ENCODE data around the gene SLC15A4. TPM values are rescaled to one million over a fixed set of nuclear protein-coding genes. Genes with fewer than 3 reads are reported as not detected.
"Not testable (repeated sequence)": the region's sequence is repeated elsewhere in the genome, so short reads cannot be mapped to it uniquely, and the experiment has no call there.

SLC15A4 gene
- polyA plus RNA-seq, 2 of the 4 experiments (the other 2 are of a cell fraction): 21.6 to 40.0 TPM

DNA sequence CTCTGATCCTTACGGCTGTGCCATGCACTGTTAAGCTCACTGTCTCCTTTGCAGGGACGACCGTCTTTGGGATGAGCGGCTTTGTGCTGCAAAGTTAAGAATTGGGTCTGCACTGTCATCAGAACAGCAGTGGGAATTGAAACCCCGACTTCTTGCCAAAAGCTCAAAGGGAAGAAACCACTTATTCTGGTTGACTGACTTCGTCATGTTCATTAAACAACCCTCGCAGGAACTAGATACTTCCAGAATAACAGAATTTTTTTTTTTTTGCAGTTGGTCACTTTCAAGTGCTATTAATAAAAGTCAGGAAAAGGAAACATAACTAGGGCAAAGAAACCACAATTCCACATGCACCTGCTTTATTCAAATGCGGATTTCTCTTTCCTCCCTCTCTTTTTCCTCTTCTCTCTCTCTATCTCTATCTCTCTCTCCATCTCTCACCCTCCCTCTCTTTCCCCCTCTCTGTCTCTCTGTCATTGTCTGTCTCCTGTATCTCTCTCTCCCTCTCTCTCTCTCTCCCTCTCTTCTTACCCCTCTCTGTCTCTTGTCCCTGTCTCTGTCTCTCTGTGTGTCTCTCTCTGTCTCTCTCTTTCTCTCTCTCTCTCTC lies 17.2 kb upstream of the SLC15A4 start:
- POLR2A ChIA-PET: no interaction called here
- WGBS (ENCODE audit: missing lambda C conversion rate): 11% methylated on average over 8 of the region's 8 CpGs
- H3K4me1 ChIP-seq: no peaks in the 10 kb centered on the region
- DNase-seq (ENCODE audit: low read depth in 1 of 2, low spot score in 1 of 2) (no peak), ATAC-seq (no peak), FAIRE-seq (no peak)
- H3K4me3 ChIP-seq: no peak overlapping the region
- H3K27ac ChIP-seq: no peak overlapping the region
- CTCF ChIA-PET: no interaction called here
- no peak overlapping the region for H3K4me2 ChIP-seq
- no peak for TF ChIP-seq CEBPB (IDR thresholded peaks at IDR 0.05)
- no peak for TF ChIP-seq HOXB5 (CRISPR knock-in tag; IDR thresholded peaks at IDR 0.05)
- no peak for TF ChIP-seq GATA3 (IDR thresholded peaks at IDR 0.05; ENCODE audit: borderline replicate concordance)
- TF ChIP-seq, protein P1, sequence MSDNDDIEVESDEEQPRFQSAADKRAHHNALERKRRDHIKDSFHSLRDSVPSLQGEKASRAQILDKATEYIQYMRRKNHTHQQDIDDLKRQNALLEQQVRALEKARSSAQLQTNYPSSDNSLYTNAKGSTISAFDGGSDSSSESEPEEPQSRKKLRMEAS (IDR thresholded peaks at IDR 0.05): no peak
- no peak for TF ChIP-seq ZC3H11A (IDR thresholded peaks at IDR 0.05)
- TF ChIP-seq CHD2 (IDR thresholded peaks at IDR 0.05; ENCODE audit: low read length, partially characterized antibody): no peak
- TF ChIP-seq ZFP36 (IDR thresholded peaks at IDR 0.05; ENCODE audit: borderline replicate concordance, partially characterized antibody): no peak
- TF ChIP-seq FOSB (CRISPR knock-in tag; IDR thresholded peaks at IDR 0.05): no peak
- TF ChIP-seq PHF8 (IDR thresholded peaks at IDR 0.05; ENCODE audit: borderline replicate concordance, low read depth): no peak
- TF ChIP-seq, protein P2, sequence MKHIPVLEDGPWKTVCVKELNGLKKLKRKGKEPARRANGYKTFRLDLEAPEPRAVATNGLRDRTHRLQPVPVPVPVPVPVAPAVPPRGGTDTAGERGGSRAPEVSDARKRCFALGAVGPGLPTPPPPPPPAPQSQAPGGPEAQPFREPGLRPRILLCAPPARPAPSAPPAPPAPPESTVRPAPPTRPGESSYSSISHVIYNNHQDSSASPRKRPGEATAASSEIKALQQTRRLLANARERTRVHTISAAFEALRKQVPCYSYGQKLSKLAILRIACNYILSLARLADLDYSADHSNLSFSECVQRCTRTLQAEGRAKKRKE (CRISPR knock-in tag; IDR thresholded peaks at IDR 0.05; ENCODE audit: low read depth): no peak
- TF ChIP-seq MAZ (IDR thresholded peaks at IDR 0.05; ENCODE audit: borderline replicate concordance, low read depth, low read length): no peak
- no peak for TF ChIP-seq FOSL2 (IDR thresholded peaks at IDR 0.05)
- no peak for TF ChIP-seq FOSL2 (CRISPR knock-in tag; IDR thresholded peaks at IDR 0.05)
- no peak for TF ChIP-seq RAD21 (conservative IDR thresholded peaks at IDR 0.05 in 1 of 2, IDR thresholded peaks at IDR 0.05 in 1 of 2)
- no peak for TF ChIP-seq ESRRA (IDR thresholded peaks at IDR 0.05; ENCODE audit: borderline replicate concordance, low read length)
- no peak for TF ChIP-seq EP300 (IDR thresholded peaks at IDR 0.05)
- H3K9me3 ChIP-seq: no peaks in the 10 kb centered on the region

- H3K4me1 ChIP-seq; POLR2A ChIA-PET; DNase-seq (ENCODE audit: low read depth in 1 of 2, low spot score in 1 of 2); H3K4me3 ChIP-seq; H3K9me3 ChIP-seq; H3K4me2 ChIP-seq; CTCF ChIA-PET; FAIRE-seq; H3K27ac ChIP-seq: not testable (repeated sequence)
- WGBS (ENCODE audit: missing lambda C conversion rate): 28% methylated on average over 12 of the region's 12 CpGs
- ATAC-seq: peak in 1 of 2 experiments; percentile 89; a peak in 4 of 6 replicates
These were observed 16.1 kb upstream of the SLC15A4 start for GRCh38 chr12:128839885-128840284.

- ChIA-PET POLR2A (interaction anchor here (1.1 kb wide), 1 partner anchor 10 kb away, joined by 3 read pairs; the partner anchor contains the start of gene SLC15A4), CTCF (no interaction called here)
- H3K4me3 ChIP-seq: no peak overlapping the region
- DNase-seq (ENCODE audit: low read depth in 1 of 2, low spot score in 1 of 2) (no peak), FAIRE-seq (no peak), ATAC-seq (no peak)
- WGBS (ENCODE audit: missing lambda C conversion rate): 89% methylated on average over 10 of the region's 10 CpGs
- no peak overlapping the region for H3K4me2 ChIP-seq
- no peaks in the 10 kb centered on the region for H3K9me3 ChIP-seq
- no peak overlapping the region for H3K27ac ChIP-seq
- TF ChIP-seq ZFP36 (IDR thresholded peaks at IDR 0.05; ENCODE audit: borderline replicate concordance, partially characterized antibody): no peak
- no peak for TF ChIP-seq RAD21 (conservative IDR thresholded peaks at IDR 0.05 in 1 of 2, IDR thresholded peaks at IDR 0.05 in 1 of 2)
- TF ChIP-seq CTCF (IDR thresholded peaks at IDR 0.05): no peak
- no peak for TF ChIP-seq MYC (IDR thresholded peaks at IDR 0.05; ENCODE audit: borderline replicate concordance, low read length)
- TF ChIP-seq USF2 (IDR thresholded peaks at IDR 0.05): no peak
- TF ChIP-seq ZC3H11A (IDR thresholded peaks at IDR 0.05): peak; percentile 25; the same call in 1 of the 2 replicates
- TF ChIP-seq NPAS2 (CRISPR knock-in tag; IDR thresholded peaks at IDR 0.05; ENCODE audit: borderline replicate concordance): no peak
- no peaks in the 10 kb centered on the region for H3K4me1 ChIP-seq
These were observed 9.7 kb upstream of the SLC15A4 start for GRCh38 chr12:128833418-128833817.
